H9 (cell line): ENCODE measurements around the gene NAPA. TPM values are rescaled to one million over a fixed set of nuclear protein-coding genes. Genes with fewer than 3 reads are reported as not detected.
A peak's percentile ranks its signal among the peaks of the same experiment; 100 is the strongest.

Source experiments
- DNase-seq: peaks from one replicate; pipeline ENCODE4 v3.0.0-alpha.2; 2017
- H2AFZ ChIP-seq: one replicate; pipeline ENCODE4 v1.6.1; 2013; ENCODE audit warnings: mild to moderate bottlenecking, low read length, control low read depth, moderate library complexity
- H2AK5ac ChIP-seq: 2 replicates; pipeline ENCODE4 v1.6.1; 2013; ENCODE audit warnings: low read length, control low read depth, mixed read lengths; ENCODE audit not compliant: insufficient read length
- H2BK120ac ChIP-seq: one replicate; pipeline ENCODE4 v1.6.1; 2013; ENCODE audit warnings: low read depth, mild to moderate bottlenecking, low read length, control low read depth, inconsistent platforms; ENCODE audit not compliant: poor library complexity, severe bottlenecking
- H2BK12ac ChIP-seq: 2 replicates; pipeline ENCODE4 v1.6.1; 2013; ENCODE audit warnings: low read length, control low read depth, mixed read lengths, low read depth; ENCODE audit not compliant: insufficient read length
- H2BK15ac ChIP-seq: 2 replicates; pipeline ENCODE4 v1.6.1; 2013; ENCODE audit warnings: low read depth, low read length, control low read depth
- H2BK20ac ChIP-seq: one replicate; pipeline ENCODE4 v1.6.1; 2013; ENCODE audit warnings: low read depth, mild to moderate bottlenecking, low read length, control low read depth, inconsistent platforms; ENCODE audit not compliant: poor library complexity, severe bottlenecking
- H2BK5ac ChIP-seq: 2 replicates; pipeline ENCODE4 v1.6.1; 2013; ENCODE audit warnings: low read length, control low read depth, mixed read lengths; ENCODE audit not compliant: insufficient read length
- H3K14ac ChIP-seq: 2 replicates; pipeline ENCODE4 v1.6.1; 2013; ENCODE audit warnings: low read length, control low read depth; ENCODE audit not compliant: insufficient read depth
- H3K18ac ChIP-seq: 2 replicates; pipeline ENCODE4 v1.6.1; 2013; ENCODE audit warnings: low read depth, mild to moderate bottlenecking, mixed read lengths, low read length, control low read depth; ENCODE audit not compliant: insufficient read length
- H3K23ac ChIP-seq: 2 replicates; pipeline ENCODE4 v1.6.1; 2013; ENCODE audit warnings: low read length, control low read depth, mixed read lengths, low read depth; ENCODE audit not compliant: insufficient read length
- H3K23me2 ChIP-seq: 2 replicates; pipeline ENCODE4 v1.6.1; 2013; ENCODE audit warnings: low read depth, mild to moderate bottlenecking, mixed read lengths, low read length, control low read depth; ENCODE audit not compliant: insufficient read length, poor library complexity, severe bottlenecking
- H3K27ac ChIP-seq: 2 replicates; pipeline ENCODE4 v1.5.1; 2013; ENCODE audit warnings: low read length, control low read depth, mixed read lengths, low read depth; ENCODE audit not compliant: insufficient read length
- H3K27me3 ChIP-seq: 2 replicates; pipeline ENCODE4 v1.6.1; 2013; ENCODE audit warnings: low read length, control low read depth, inconsistent platforms; ENCODE audit not compliant: insufficient read depth
- H3K4ac ChIP-seq: 2 replicates; pipeline ENCODE4 v1.6.1; 2013; ENCODE audit warnings: low read depth, mild to moderate bottlenecking, control low read depth, inconsistent platforms, low read length, moderate library complexity
- H3K4me1 ChIP-seq: 2 replicates; pipeline ENCODE4 v1.6.1; 2013; ENCODE audit warnings: low read length, control low read depth, inconsistent platforms; ENCODE audit not compliant: insufficient read depth
- H3K4me2 ChIP-seq: 2 replicates; pipeline ENCODE4 v1.6.1; 2013; ENCODE audit warnings: low read length, control low read depth, mixed read lengths; ENCODE audit not compliant: insufficient read length, insufficient read depth
- H3K56ac ChIP-seq: 2 replicates; pipeline ENCODE4 v1.6.1; 2013; ENCODE audit warnings: low read depth, mild to moderate bottlenecking, mixed read lengths, low read length, control low read depth; ENCODE audit not compliant: insufficient read length
- H3K79me1 ChIP-seq: 2 replicates; pipeline ENCODE4 v1.6.1; 2013; ENCODE audit warnings: low read depth, mild to moderate bottlenecking, moderate library complexity, low read length, control low read depth, inconsistent platforms; ENCODE audit not compliant: insufficient read depth, poor library complexity, severe bottlenecking
- H3K79me2 ChIP-seq: 2 replicates; pipeline ENCODE4 v1.6.1; 2013; ENCODE audit warnings: low read length, control low read depth, inconsistent platforms; ENCODE audit not compliant: insufficient read depth
- H3K9ac ChIP-seq: 2 replicates; pipeline ENCODE4 v1.6.1; 2013; ENCODE audit warnings: low read length, control low read depth, mixed read lengths; ENCODE audit not compliant: insufficient read length; ENCODE audit errors: extremely low read depth
- H3K9me3 ChIP-seq: one replicate; pipeline ENCODE4 v1.6.1; 2013; ENCODE audit warnings: low read depth, low read length, inconsistent platforms; ENCODE audit not compliant: control insufficient read depth
- H3T11ph ChIP-seq: one replicate; pipeline ENCODE4 v1.6.1; 2013; ENCODE audit warnings: mild to moderate bottlenecking, low read length, control low read depth, inconsistent platforms
- H4K20me1 ChIP-seq: one replicate; pipeline ENCODE4 v1.6.1; 2013; ENCODE audit not compliant: control insufficient read depth, insufficient read length, insufficient read depth
- H4K5ac ChIP-seq: 2 replicates; pipeline ENCODE4 v1.6.1; 2013; ENCODE audit warnings: low read depth, mild to moderate bottlenecking, mixed read lengths, low read length, control low read depth; ENCODE audit not compliant: insufficient read length
- H4K8ac ChIP-seq: replicated peaks from 2 replicates; pipeline ENCODE4 v1.6.1; 2013; ENCODE audit warnings: low read length, control low read depth, mixed read lengths, low read depth; ENCODE audit not compliant: insufficient read length
- H4K91ac ChIP-seq: 2 replicates; pipeline ENCODE4 v1.6.1; 2013; ENCODE audit warnings: low read depth, mild to moderate bottlenecking, moderate library complexity, mixed read lengths, low read length, control low read depth; ENCODE audit not compliant: insufficient read length
- H3K27ac Mint-ChIP-seq, 3 experiments: 2 replicates in 2 of 3; 3 replicates in 1 of 3; pipeline ENCODE4 v1.8.0; 2020 to 2021; ENCODE audit warnings: mixed read lengths in 3 of 3, mild to moderate bottlenecking in 1 of 3, moderate library complexity in 1 of 3
- H3K27me3 Mint-ChIP-seq: 2 replicates; pipeline ENCODE4 v1.8.0; 2021; ENCODE audit warnings: low read depth, mild to moderate bottlenecking, moderate library complexity, mixed read lengths
- H3K36me3 Mint-ChIP-seq, 3 experiments: 2 replicates in 2 of 3; 3 replicates in 1 of 3; pipeline ENCODE4 v1.8.0; 2020 to 2021; ENCODE audit warnings: low read depth in 3 of 3, mixed read lengths in 3 of 3; ENCODE audit not compliant: insufficient read depth in 1 of 3
- H3K4me1 Mint-ChIP-seq, 2 experiments: 2 replicates each; pipeline ENCODE4 v1.8.0; 2020; ENCODE audit warnings: mixed read lengths in 2 of 2
- H3K4me3 Mint-ChIP-seq, 2 experiments: 2 replicates in 1 of 2; 3 replicates in 1 of 2; pipeline ENCODE4 v1.8.0; 2020 to 2021; ENCODE audit warnings: mild to moderate bottlenecking in 2 of 2, mixed read lengths in 2 of 2, moderate library complexity in 1 of 2
- H3K9me3 Mint-ChIP-seq, 2 experiments: 2 replicates in 1 of 2; 3 replicates in 1 of 2; pipeline ENCODE4 v1.8.0; 2020; ENCODE audit warnings: mild to moderate bottlenecking in 2 of 2, mixed read lengths in 2 of 2, moderate library complexity in 1 of 2
- WGBS: extraction: QIAGEN DNeasy Blood & Tissue Kit; methylation state at CpG from one replicate; pipeline ENCODE4 v1.1.7; 2013; ENCODE audit warnings: missing lambda C conversion rate, low lambda C conversion rate, mixed read lengths; ENCODE audit not compliant: insufficient read length; ENCODE audit errors: extremely low coverage; 5-methylcytosine and 5-hydroxymethylcytosine counted together
- total RNA-seq: library from RNA; stranded (reverse); gene quantifications from 2 replicates; pipeline ENCODE4 v1.2.1, GENCODE V29; 2021
- TF ChIP-seq, protein P1 (sequence below): fragments of 200-600 bp; sonication (generic); conservative IDR thresholded peaks from 3 replicates; pipeline ENCODE4 v1.8.0; 2021; ENCODE audit warnings: antibody characterized with exemption, mild to moderate bottlenecking

The NAPA gene
- total RNA-seq, 1 experiment from 2014 or later: 62.8 TPM

DNA sequence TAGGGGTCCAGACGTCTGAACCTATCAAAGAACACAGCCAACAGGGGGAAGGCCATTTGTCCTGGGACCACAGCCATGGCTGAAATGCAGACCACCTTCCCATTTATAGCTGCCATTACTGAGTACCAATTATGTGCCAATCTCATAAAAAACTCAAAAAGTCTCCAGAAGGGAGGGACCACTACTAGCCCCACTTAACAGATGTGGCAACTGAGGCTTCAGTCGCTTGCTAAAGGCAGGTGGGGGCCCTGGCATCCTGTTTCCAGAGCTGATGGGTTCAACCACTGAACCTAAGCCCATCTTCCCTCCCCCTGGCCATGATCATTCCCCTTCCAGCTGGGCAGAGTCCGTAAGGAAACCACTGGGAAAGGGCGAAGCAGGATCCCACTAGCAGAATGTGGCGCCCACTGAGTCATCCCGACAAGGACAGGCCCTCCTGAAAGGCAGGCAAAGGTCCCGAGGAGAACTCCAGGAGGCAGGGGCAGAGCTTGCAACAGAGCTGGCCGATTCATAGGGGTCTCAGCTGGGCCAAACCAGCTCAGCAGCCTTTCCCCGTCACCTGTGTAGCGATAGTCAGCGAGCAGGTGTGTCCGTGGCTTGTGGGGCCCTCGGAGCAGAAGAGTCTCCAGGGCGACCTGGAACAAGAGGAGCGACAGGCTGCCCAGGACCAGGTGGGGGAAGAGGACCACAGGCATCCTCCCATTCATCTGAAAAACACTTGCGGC is 14.3 kb upstream of the NAPA start:
- Histone ChIP-seq H3K79me2 (no peaks in the 10 kb centered on the region), H2BK12ac (no peak overlapping the region), H3K56ac (no peak overlapping the region), H3K18ac (no peak overlapping the region), H3K23me2 (no peaks in the 10 kb centered on the region), H3K4ac (no peak overlapping the region), H4K8ac (no peak overlapping the region), H2AFZ (no peak overlapping the region), H4K5ac (no peak overlapping the region), H2BK120ac (no peak overlapping the region), H2BK20ac (no peak overlapping the region), H2BK15ac (no peak overlapping the region), H3K14ac (no peak overlapping the region; the same call in 1 of the 2 replicates), H3K27me3 (no peaks in the 10 kb centered on the region), H3K79me1 (no peaks in the 10 kb centered on the region), H4K20me1 (no peaks in the 10 kb centered on the region), H2BK5ac (no peak overlapping the region), H3K9me3 (no peaks in the 10 kb centered on the region), H3K9ac (no peak overlapping the region), H3K4me1 (no peaks in the 10 kb centered on the region), H3K27ac (no peak overlapping the region), H3K23ac (no peak overlapping the region), H4K91ac (no peak overlapping the region), H2AK5ac (no peak overlapping the region), H3K4me2 (no peak overlapping the region), H3T11ph (no peak overlapping the region)
- H3K4me3 Mint-ChIP-seq: no peak overlapping the region; a peak in 1 of 5 replicates
- H3K27ac Mint-ChIP-seq: peak overlapping the region in 1 of 3 experiments; percentile 70; a peak in 1 of 7 replicates
- no peaks in the 10 kb centered on the region for H3K9me3 Mint-ChIP-seq
- H3K27me3 Mint-ChIP-seq: peaks cover 12% of the 10 kb centered on the region
- WGBS: no CpG with 5 or more reads among the region's 16 CpGs
- H3K4me1 Mint-ChIP-seq: no peaks in the 10 kb centered on the region
- DNase-seq: no peak
- no peaks in the 10 kb centered on the region for H3K36me3 Mint-ChIP-seq
- TF ChIP-seq, protein P1, sequence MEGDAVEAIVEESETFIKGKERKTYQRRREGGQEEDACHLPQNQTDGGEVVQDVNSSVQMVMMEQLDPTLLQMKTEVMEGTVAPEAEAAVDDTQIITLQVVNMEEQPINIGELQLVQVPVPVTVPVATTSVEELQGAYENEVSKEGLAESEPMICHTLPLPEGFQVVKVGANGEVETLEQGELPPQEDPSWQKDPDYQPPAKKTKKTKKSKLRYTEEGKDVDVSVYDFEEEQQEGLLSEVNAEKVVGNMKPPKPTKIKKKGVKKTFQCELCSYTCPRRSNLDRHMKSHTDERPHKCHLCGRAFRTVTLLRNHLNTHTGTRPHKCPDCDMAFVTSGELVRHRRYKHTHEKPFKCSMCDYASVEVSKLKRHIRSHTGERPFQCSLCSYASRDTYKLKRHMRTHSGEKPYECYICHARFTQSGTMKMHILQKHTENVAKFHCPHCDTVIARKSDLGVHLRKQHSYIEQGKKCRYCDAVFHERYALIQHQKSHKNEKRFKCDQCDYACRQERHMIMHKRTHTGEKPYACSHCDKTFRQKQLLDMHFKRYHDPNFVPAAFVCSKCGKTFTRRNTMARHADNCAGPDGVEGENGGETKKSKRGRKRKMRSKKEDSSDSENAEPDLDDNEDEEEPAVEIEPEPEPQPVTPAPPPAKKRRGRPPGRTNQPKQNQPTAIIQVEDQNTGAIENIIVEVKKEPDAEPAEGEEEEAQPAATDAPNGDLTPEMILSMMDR: no peak
